GM21423 (cell line): Measurements from ENCODE around the gene EIF3K.
A peak's percentile ranks its signal among the peaks of the same experiment; 100 is the strongest.
"Not testable (repeated sequence)": the region's sequence is repeated elsewhere in the genome, so short reads cannot be mapped to it uniquely, and the experiment has no call there.

Source experiments
- ATAC-seq: cut with Tn5 transposase; IDR thresholded peaks from one replicate; pipeline ENCODE4 v1.9.1; 2021; ENCODE audit warnings: mild to moderate bottlenecking, moderate library complexity; ENCODE audit not compliant: unreplicated experiment

EIF3K gene

DNA sequence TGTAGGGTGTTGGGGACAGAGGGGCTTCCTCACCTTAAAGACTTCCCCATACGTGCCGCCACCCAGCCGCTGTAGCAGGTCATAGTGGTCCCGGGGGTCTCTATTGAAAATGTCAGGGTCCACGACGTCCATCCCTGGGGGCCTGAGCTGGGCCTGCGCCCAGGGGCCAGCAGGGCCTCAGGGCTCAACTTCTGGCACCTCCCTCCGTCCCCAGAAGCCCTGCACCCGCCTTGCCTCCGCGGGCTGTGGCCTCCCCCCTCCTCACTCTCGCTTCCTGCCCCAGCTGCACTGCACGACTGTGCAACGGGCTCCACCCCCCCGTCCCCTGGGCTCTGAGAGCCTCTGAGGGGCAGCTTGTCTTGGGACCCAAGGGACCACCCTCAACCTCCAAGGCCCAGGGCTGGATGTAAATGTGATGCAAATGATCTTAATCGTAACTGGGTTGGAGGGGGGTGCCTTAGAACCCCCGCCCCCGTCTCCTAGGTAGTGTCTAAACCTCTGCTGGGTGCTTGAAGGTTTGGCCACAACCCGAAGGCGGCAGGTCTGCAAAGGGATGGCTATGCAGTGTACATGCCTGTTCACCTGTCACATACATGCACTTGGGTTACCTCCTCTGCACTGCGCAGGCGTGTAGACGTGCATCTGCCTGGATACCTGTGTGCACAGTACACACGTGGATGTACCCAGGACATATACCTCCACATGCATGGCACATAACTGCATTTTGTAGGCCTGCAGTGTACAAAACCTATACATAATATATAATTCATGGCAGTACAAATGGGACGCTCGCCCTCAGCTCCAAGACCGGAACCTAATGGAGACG lies 1.0 kb upstream of the EIF3K start, which contains the start of gene MAP4K1:
TSS of gene MAP4K1 (minus strand) at position 190 of the 826 bp plus-strand sequence. CDS start at position 132, 58 bp downstream.
- ATAC-seq = peak; percentile 61

DNA sequence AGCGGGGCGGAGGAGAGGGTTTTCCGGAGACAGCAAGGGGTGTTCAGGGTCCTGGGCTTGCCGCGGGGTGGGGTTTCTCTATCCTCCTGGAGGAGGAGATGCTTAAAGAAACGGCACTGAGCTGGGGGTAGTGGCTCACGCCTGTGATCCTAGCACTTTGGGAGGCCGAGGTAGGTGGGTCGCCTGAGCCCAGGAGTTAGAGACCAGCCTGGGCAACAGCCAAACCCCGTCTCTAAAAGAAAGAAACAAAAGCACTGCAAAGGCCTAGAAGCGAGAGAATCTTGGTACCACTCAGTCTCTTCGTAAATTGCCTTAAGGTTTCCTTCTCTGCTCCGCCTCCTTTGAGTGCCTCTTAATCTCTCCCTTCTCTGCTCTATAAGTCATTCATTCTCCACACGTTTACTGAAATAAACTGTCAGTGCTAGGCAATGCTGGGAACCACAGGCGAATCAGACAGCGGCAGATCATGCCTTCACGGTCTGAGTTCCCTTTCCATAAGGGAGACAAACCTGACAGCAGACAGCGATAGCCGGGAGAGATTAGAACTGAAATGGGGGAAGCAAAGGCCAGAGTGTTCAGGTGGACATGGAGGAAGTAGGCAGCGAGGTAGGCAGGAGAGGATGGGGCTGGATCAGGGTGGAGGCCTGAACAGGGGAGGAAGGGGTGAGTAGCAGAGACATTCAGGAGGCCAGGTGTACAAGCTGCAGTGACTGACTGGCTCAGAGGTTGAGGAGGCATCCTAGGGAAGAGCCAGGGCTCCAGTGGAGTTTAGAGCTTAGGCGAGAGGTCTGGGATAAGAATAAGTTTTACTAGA lies 580 bp downstream of the EIF3K start:
- ATAC-seq = no peak

DNA sequence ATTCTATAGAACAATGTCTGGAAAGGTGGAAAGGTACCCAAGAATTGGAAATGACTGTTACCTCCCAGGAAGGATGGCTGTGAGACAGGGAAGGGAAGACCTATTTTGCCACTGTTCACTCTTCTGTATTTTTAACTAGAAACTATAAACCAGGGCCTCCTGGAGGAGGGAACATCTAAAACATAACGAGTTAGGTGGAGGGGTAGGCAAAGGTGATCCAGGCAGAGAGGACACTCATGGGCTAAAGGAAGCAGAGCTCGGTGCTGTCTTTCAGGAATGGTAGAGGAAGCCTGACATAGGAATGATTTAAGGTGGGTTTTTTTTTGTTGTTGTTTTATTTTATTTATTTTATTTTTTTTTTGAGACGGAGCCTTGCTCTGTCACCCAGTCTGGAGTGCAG lies 5.8 kb downstream of the EIF3K start:
- no peak for ATAC-seq

DNA sequence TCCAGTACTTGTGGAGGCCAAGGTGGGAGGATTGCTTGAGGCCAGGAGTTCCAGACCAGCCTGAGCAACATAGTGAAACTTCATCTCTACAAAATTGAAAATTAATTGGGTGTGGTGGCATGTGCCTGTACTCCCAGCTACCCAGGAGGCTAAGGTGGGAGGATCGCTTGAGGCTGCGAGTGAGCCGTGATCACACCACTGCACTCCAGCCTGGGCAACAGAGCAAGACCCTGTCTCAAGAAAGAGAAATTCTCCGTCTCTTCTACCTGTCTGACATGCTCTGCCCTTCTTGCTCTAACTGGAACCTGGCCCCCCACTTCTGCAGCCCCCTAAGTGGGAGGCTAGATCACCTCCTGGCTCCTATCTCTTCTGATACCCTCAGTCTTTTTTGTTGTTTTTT lies 7.4 kb downstream of the EIF3K start:
- ATAC-seq = no peak

DNA sequence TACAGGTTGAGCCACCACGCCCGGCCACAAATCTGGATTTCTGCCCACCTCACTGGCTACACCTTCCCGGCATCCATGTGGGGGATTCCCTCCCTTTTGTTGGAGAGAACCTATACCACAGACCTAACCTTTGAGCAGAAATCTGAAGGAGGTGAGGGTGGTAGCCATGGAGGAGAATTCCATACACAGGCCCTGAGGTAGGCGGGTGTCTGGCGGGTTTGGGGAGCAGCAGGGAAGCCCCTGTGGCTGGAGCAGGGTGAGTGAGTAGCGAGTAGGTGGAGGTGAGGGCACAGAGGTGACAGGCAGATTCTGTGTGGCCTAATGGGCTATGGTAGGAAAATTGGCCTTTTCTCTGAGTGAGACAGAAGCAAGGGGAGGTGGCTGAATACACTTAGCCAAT lies 10.6 kb downstream of the EIF3K start:
- no peak for ATAC-seq

DNA sequence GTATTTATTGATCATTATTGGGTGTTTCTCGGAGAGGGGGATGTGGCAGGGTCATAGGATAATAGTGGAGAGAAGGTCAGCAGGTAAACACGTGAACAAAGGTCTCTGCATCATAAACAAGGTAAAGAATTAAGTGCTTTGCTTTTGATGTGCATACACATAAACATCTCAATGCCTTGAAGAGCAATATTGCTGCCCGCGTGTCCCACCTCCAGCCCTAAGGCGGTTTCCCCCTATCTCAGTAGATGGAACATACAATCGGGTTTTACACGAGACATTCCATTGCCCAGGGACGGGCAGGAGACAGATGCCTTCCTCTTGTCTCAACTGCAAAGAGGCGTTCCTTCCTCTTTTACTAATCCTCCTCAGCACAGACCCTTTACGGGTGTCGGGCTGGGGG lies 12.3 kb downstream of the EIF3K start:
- not testable (repeated sequence) for ATAC-seq

DNA sequence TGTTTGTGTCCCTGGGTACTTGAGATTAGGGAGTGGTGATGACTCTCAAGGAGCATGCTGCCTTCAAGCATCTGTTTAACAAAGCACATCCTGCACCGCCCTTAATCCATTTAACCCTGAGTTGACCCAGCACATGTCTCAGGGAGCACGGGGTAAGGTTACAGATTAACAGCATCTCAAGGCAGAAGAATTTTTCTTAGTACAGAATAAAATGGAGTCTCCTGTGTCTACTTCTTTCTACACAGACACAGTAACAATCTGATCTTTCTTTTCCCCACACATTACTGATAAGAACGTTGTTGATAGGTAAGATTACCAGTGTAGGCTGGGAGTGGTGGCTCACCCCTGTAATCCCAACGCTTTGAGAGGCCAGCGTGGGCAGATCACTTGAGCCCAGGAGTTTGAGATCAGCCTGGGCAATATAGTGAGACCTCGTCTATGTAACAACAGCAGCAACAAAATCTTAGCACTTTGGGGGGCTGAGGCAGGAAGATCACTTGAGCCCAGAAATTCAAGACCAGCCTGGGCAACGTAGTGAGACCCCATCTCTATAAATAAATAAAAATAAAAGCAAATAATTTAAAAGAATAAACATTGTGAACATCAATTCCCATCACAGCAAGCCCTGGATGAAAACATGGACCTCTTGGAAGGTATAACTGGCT lies 13.0 kb downstream of the EIF3K start:
- ATAC-seq = not testable (repeated sequence)

DNA sequence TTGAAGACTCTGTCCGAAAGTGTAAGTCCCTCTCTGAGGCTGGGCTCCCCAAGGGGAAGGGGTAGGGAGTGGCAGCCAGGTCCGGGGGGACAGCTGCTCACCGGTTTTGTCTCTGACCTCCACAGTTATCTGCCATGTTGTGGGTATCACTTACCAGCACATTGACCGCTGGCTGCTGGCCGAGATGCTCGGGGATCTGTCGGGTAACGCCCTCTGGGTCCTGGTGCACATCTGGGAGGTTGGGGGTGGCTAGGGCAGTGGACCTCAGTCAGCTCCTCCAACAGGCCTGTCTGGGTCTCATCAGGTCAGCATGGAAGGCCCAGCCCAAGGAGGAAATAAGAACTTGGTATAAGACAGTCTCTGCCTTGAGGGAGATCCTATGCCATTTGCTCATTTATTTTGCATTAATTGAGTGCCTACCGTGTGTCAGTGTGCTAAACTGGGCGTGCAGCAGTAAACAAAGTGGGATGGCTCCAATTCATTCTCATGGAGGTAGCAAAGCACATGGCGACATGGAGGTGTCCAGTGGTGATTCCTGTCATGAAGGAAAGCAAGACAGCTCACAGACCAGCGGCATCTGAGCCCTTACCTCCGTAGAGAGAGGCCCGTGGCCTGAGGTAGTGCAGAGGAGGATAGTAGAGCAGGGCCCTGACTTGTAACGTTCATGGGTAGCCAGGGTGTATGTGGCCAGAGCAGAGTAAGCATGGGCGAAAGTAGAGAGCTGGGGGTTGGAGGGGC lies 13.7 kb downstream of the EIF3K start:
- no peak for ATAC-seq

DNA sequence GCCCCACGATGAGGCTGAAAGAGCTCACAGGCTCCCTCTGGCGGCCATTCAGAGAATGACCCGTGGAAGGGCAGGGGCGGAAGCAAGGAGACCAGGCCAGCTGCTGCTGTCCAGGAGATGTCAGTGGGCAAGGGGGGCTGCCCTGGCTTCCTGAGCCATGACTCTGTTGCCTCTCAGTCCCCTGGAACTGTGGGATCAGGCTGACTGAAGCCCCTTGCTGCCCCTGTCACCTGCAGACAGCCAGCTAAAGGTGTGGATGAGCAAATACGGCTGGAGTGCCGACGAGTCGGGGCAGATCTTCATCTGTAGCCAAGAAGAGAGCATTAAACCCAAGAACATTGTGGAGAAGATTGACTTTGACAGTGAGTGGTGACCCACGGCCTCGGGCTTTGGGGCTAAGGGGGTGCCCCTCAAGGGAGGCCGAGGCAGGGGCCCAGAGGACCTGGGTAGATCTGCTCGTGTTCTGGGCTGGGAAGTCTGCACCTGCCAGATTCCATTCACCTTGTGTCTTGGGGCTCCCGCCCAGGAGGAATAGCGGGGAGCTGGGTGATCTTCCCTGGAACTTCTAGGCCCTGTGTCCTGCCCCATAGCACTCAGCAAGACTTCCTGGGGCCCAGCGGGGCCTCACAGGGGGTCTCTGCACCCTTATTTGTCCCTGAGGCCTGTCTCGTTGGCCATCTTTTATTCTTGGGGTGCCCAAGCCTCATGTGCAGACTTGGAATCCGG lies 15.9 kb downstream of the EIF3K start:
- ATAC-seq = no peak

DNA sequence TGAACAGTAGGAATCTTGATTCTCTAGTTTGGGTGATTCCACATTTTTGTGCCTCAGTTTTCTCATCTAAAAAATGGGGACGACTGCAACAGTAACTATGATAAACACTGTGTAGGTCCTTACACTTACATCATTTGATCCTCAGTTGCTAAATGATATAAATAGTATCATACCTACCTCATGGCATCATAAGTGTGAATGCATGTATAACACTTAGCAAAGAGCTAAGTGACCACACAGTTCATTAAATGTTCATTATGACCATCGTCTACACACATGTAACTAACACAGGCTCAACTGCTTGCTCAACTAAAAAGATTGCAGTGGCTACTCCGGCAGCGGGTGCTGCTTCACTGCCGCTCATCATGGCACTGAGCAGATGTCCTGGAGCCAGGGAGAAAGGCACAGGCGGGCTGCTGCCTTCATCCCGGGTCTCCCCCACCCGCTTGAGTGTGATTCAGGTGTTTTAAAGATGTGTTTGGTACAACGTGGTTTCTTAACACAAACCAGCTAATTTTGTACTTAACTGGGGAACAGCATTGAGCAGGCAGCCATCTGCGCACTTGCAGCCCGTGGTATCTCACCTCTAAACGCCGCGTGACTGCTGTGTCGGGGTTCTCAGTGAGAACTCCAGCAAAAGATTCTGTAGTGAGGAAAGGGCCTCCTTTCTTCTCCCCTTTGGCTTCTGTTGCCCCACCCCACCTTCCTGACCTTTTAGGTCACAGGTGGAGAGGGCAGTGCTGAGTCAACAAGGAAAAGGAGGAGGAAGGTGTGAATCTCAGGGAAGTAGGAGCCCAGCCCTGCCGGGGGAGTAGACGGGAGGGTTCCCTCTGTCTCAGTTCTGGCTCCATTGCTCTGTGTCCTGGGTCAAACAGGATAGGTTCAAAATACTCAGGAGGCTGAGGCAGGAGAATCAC lies 16.8 kb downstream of the EIF3K start:
- ATAC-seq = no peak

DNA sequence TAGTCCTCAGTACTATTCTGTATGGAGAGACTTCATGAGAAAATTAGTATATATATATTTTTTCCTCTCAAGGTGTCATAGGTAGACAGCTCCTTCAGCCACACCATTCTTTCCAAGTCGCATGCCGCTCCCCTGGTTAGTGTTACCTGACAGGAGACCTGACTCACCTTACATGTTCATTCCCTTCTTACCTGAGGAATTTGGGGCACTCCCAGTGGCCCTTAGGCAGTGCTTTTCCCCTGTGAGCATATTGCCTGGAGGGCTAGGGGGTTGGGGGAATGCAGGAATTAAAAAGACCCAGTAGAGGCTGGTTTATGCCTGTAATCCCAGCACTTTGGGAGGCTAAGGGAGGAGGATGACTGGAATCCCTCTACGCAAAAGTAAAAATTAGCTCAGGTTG lies 19.5 kb downstream of the EIF3K start:
- no peak for ATAC-seq

DNA sequence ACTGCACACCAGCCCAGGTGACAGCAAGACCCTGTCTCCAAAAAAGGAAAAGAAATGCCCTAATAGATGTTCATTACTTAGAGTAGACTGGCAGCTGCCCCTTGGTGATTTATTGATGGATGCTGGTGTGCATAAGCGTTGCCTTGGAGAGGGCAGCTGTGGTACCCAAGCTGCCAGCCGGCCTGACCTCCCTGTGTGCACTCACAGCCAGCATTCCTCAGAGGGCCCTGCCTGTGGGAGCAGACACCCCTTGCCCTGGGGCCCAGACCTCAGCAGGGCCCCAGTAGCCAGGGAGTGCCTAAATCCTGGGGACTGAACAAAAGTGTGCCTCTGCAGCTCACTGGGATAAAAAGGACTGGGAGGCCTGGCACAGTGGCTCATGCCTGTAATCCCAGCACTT lies 20.7 kb downstream of the EIF3K start:
- no peak for ATAC-seq

DNA sequence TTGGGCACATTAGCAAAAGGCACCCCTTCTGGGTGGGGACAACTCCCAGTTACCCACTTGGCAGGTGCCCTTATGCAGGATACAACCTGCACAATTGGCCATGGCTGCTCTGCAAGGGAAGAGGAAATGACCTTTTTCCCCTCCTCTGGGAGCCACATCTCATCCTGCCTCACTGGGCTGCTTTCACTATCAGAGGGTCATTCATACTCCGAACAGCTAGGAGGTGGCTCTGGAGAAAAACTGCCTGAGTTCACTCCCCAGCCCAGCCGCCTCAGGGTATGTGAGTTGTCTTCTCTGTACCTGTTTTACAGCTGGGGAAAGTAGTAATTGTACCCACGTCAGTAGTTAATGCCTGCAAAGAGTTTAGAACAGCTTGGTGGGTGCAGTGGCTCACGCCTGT lies 21.4 kb downstream of the EIF3K start:
- ATAC-seq = no peak

DNA sequence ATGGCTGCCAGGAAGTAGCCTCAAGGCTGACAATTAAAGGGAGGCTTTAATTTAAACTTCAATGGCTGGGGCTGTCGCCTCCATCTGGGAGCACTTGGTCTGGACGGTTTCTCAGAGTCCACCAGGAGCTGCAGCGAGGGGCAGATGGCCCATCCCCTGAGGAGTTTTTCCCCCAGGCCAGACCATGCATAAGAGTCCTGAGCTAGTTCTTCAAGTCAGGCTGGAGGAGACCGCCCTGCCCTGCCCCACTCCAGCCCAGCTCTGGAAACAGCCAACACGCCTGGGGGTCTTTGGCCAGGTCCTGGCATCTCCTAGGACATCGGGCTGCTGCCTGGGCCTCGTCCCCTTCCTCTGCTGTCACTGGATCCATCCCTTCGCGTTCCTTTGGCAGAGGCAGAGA lies 23.2 kb downstream of the EIF3K start:
- no peak for ATAC-seq

DNA sequence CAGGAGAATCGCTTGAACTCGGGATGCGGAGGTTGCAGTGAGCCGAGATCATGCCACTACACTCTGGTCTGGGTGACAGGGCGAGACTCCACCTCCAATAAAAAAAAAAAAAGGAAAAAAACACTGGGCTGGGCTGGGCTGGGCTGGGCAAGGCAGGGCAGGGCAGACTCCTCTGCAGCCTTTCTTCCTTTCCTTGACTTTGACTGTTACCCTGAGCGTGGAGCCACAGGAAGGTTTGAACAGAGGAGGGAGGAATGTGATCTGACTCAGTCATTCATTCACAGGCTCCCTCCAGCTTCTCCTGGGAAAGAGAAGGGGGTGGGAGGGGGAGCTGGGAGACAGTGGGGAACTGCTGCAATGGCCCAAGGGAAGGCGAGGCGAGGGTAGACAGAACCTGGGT lies 25.7 kb downstream of the EIF3K start:
- no peak for ATAC-seq

DNA sequence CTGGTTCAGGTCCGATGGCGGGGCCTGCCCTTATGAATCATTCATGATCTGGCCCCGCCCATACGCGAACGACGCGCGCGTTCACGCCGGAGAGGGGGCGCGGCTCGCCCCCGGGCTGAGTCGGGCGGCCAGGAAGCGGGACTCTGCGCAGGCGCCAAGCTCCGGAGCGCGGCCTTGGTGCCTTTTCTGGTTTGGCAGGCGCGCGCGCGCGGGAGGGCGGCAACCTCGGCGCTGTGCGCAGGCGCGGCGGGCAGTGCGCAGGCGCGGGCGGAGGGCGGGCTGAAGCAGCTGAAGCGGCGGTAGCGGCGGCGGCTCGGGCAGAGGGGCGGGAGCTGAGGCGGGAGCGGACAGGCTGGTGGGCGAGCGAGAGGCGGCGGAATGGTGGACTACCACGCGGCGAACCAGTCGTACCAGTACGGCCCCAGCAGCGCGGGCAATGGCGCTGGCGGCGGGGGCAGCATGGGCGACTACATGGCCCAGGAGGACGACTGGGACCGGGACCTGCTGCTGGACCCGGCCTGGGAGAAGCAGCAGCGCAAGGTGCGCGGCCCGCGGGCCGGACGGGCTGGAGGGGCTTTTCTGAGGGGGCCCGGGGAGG lies 28.5 kb downstream of the EIF3K start, which contains the start of gene ACTN4:
TSS of gene ACTN4 (plus strand) at position 282 of the 598 bp plus-strand sequence. CDS start at position 379, 97 bp downstream.
- ATAC-seq = peak; percentile 89

DNA sequence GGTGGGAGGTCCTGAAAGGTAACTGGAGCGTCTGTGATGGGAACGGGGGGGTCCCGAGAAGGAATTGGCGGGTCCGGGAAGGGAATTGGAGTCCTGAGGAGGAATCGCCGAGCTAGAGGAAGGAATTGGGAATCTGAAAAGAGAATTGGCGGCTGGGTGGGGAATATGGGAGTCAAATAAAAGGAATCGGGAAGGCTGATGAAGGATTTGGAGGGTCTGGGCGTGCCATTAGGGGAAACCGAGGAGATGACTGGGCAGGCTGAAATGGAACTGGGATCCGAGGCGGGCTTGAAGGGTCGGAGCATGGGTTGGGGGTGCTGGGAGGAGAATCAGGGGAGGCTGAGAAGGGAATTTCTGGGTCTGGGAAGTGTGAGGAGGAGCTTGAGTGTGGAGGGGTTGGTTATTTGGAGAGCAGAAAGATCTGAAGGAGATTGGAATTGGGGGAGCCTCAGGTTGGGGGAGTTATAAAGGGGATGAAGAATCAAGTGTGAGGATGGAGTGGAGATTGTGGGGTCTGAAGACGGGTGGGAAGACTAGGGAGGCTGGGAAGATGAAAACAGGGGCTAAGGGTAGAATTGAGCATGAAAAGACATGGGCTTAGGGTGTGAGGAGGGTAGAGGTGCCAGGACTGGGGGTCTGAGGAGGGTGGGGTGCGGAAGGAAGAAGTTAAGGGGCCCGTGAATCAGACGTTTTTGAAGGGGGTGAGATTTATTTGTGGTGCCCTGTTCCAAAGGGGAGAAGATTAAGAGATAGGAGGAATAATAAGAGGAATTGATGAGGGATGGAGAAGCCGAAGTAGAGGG lies 29.2 kb downstream of the EIF3K start:
- ATAC-seq = no peak
